PFSK-1 (cell line): Measurements from ENCODE around the gene FN1.

Experiments
- POLR2AphosphoS5 ChIP-seq: IDR thresholded peaks from 2 replicates; pipeline ENCODE4 v1.6.1; 2012; ENCODE audit warnings: low read depth, mild to moderate bottlenecking, control low read depth, low read length, moderate library complexity
- REST ChIP-seq, 2 experiments: IDR thresholded peaks; 2 replicates each; pipeline versions ENCODE4 v1.6.1 to v1.8.0; 2011 to 2012; ENCODE audit warnings: low read depth in 2 of 2, low read length in 2 of 2, control low read depth in 1 of 2, inconsistent platforms in 1 of 2, mild to moderate bottlenecking in 1 of 2, moderate library complexity in 1 of 2; ENCODE audit not compliant: insufficient read depth in 1 of 2
- SIN3A ChIP-seq: IDR thresholded peaks from 2 replicates; pipeline ENCODE4 v1.6.1; 2012; ENCODE audit warnings: mild to moderate bottlenecking, low read length, moderate library complexity, borderline replicate concordance; ENCODE audit not compliant: insufficient read depth

GRCh38 chr2:215436705-215437565 is 1.1 kb upstream of the FN1 start:
- no peak for TF ChIP-seq REST (IDR thresholded peaks at IDR 0.05; ENCODE audit: insufficient read depth in 1 of 2, low read depth in 2 of 2, low read length in 2 of 2)
- TF ChIP-seq POLR2AphosphoS5: no peak
- TF ChIP-seq SIN3A: no peak
